ENCODE measurements around the gene AMBRA1.

DNA sequence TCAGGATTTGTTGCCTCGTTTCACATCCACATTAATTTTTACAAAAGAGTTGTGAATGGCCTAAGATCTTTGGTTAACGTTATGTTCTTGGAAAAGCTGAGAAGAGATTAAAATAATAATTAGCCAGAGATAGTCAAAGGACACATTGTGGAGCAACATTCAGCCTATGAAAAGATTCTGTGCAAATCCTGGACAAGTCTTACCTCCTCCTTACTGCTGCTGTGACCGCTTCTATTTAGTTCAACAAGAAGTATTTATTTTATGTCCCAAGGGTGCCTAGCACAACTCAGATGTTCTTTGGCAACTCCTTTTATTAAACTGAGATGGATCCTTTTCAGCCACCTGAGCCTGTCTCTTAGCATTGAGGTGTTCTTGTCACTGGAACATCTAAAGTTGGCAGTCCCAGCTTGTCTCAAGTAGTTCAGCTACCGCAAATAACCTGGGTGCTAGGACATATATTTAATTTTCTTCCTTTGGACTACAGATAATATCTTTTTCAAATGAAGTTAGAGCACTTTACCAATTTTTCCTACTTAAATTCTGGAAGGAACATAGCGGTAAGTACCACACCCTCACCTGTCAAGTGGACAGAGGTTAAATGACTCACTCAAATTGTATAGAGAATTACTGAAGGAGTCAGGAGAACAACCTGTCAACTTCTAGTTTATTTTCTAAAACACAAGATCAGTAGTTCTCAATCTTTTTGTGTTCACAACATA lies 121.7 kb downstream of the AMBRA1 start:
- TF ChIP-seq EZH2phosphoT487 (IDR thresholded peaks at IDR 0.05; ENCODE audit: borderline replicate concordance, low read depth, low read length): no peak
- TF ChIP-seq, protein P1, sequence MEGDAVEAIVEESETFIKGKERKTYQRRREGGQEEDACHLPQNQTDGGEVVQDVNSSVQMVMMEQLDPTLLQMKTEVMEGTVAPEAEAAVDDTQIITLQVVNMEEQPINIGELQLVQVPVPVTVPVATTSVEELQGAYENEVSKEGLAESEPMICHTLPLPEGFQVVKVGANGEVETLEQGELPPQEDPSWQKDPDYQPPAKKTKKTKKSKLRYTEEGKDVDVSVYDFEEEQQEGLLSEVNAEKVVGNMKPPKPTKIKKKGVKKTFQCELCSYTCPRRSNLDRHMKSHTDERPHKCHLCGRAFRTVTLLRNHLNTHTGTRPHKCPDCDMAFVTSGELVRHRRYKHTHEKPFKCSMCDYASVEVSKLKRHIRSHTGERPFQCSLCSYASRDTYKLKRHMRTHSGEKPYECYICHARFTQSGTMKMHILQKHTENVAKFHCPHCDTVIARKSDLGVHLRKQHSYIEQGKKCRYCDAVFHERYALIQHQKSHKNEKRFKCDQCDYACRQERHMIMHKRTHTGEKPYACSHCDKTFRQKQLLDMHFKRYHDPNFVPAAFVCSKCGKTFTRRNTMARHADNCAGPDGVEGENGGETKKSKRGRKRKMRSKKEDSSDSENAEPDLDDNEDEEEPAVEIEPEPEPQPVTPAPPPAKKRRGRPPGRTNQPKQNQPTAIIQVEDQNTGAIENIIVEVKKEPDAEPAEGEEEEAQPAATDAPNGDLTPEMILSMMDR (conservative IDR thresholded peaks at IDR 0.05; ENCODE audit: low read length): no peak
